Raji (cell line): Measurements from ENCODE around the gene HMGCS2.

Experiments
- POLR2A ChIP-seq: IDR thresholded peaks from 2 replicates; pipeline ENCODE4 v1.6.1; 2011; ENCODE audit warnings: low read depth, low read length, control low read depth; ENCODE audit not compliant: insufficient read depth

HMGCS2 gene

DNA sequence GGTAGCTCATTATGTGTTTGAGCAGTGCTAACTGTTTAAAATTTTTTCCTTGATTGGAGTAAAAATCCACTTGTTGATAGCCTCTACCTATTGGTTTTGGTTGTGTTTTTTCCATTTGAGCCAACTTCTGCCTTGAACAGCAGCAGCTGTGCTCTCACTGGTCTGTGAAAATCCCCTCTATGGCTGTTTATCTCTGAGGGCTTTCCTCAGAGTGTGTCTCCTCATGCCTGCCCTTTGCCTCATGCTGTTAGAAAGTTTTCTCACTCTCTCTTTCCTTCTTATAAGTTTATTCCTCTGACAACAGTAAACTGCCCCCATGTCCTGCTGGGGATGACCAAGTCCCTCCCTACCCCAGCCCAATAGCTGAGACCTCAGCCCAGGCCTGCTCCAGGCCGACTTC lies 28.5 kb upstream of the HMGCS2 start:
- no peak for TF ChIP-seq POLR2A

DNA sequence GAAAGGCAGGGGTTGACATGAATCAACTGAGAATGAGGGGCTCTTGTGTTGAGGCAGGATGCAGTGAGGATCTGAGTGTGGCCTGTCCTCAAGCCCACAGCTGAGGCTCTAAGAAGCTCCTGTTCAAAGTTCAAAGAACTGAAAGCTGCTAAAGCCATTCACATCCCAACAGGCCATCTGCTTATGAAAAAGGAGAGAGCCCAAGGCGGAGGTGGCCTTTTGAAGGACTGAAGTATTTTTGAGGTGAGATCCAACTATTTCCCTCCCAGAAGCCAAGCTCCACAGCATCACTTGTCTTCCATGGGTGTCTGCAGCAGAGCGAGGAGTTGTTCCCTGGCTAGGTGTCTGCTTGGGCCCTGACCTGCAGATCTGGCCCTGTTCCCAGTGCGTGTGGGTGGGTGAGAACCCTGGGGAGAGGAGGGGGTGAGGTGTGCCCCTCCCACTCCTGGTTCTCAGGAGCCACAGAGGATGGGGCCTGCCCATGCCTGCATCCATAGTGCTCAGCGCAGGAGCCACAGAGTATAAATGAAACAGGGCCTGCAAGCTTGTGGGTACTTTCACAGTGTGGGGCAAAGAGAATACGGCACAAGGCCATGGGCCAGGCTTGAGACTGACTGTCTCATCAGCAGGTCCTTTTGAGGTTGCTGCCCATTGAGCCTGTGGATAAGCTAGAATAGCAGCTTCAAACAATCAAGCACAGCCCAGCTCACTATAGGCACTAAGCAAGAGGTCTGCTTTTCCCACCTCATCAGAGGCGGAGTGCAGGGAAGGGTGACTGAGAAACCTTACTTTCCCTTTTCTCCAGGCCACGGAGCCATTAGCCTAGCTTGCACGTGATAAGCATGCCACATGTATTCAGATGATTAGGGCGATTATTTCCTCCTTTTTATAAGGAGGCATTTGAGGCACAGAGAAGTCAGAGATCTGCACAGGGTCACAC lies 26.8 kb upstream of the HMGCS2 start:
- TF ChIP-seq POLR2A: no peak

DNA sequence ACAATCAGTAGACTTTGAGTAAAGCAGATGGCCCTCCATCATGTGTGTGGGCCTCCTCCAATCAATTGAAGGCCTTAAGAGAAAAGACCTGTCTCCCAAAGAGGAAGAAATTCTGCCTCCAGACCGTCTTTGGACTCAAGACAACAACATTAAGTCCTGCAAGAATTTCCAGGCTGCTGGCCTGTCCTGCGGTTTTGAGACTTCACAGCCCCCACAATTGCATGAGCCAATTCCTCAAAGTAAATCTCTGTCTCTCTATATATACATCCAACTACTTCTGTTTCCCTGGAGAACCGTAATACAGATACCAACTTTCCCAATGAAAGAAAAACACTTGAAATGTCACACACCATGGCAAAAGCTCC lies 26.2 kb upstream of the HMGCS2 start:
- TF ChIP-seq POLR2A: no peak

DNA sequence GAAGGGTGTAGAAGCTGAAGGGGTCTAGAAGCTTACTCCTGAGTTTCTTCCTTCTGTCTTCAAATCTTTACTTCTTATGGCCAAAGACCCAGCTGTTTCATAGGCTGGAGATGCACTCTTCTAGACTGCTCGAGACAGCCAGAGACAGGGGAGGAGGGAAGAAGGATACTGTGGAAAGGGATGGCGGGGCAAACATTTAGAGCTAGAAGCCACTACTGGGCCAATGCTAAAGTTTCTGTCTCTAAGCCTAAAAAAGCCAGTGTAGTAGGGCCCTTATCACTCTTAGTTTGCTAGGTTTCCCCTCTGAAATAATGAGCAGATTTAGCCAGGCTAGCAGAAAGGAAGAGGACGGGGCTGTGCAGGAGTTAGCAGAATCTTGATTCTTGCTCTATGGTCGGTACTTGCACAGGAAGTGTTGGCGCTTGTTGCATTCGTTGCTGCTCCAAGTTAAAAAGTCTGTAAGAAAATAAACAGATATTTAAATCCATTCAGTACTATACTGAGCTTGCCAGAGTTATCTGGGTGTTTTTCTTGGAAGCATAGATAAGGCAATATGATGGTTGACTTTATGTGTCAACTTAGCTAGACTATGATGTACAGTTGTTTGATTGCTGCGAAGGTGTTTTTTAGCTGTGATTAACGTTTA lies 25.6 kb upstream of the HMGCS2 start:
- no peak for TF ChIP-seq POLR2A

DNA sequence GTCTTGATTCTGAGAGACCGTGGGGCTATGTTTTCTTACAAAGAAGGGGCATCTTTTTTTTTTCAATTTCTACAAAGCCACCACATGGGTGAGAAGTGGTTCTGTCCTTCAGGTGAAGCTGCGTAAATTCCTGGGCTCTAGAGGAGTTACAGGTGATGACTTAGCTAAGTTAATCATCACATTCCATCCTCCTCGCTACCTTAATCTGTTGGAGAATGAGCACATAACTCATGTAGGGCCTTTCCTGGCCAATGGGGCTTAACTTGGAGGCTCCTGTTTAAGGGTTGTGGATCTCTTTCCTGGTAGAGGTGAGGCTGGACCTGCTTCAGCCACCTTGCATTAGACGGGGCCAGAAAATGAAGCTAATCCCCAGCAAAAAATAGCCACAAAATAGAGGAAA lies 22.7 kb upstream of the HMGCS2 start:
- no peak for TF ChIP-seq POLR2A

DNA sequence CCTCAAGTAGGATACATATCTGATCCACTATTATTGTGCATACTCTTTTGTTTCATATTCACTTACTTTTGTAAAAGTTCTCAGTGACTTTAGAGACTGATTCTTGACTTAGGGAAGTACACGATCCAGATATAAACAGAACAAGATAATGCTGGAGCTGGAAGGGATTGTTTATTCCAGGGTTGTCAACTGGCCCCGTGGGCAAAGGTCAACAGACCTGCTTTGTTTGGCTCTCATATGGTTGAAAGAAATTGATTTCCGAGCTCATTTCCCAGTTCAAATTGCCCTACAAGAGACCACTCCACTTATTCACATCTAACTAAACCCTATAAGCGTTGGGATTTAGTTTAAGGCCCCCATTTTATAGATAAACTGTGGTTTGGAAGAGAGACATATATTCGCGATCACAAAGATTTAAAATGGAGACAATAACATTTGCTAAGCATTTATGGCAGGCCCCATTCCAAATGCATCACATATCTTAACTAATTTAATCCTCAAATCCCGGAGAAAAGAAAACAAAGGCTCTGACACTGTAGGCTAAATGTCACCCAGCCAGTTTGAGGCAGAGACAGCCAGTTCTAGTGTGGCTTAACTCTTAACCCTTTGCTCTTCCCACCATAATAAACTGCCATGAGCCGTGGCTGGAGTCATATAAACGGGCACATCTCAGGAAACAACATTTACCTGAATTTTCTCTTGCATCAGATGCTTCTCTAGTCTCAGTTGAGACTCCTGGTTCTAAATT lies 21.9 kb upstream of the HMGCS2 start:
- TF ChIP-seq POLR2A: no peak

DNA sequence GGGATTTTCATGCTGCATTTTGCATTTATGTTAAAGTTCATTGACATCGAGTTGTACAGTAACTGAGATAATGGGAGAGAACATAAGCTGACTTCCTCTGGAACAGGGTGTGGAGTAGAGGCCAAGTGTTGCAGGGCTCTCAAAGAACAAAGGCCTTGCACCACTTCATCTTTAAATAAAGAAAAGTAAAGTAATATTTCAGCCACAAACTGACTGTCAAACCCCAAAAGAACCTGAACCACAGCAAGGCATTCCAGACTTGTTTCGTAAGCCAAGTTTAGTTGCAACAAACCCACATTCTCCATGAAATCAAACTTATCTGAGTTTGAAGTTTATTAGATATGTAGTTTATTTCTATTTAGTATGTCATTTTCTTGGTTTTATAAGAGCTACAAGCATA lies 19.1 kb upstream of the HMGCS2 start:
- TF ChIP-seq POLR2A: no peak

DNA sequence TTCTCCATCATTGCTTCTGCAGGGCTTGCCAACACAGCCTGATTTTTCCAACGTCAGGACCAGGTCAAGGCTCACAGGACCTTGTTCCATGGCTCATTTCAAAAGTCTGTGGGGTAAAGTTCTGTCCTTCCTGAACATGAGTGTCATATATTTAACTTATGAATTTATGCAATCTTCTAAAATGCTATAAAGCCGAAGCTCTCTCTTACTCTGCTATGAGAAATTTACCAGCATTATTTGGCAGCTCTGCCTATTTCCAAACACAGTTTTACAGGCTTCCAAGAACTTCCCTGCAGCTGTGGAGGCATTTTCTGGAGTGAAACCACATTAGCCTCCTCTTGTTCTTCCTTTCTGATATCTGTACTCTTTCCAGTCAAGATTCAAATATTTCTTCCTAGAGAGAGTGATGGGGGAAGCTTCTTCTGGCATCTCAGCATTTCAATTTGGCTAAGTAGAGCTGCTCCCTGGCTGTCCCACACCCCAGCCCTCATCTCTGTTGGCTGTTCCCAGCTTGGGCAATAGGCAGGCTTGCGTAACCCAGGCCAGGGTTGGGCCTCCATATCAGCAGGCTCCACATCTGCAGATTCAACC lies 15.6 kb upstream of the HMGCS2 start:
- no peak for TF ChIP-seq POLR2A

DNA sequence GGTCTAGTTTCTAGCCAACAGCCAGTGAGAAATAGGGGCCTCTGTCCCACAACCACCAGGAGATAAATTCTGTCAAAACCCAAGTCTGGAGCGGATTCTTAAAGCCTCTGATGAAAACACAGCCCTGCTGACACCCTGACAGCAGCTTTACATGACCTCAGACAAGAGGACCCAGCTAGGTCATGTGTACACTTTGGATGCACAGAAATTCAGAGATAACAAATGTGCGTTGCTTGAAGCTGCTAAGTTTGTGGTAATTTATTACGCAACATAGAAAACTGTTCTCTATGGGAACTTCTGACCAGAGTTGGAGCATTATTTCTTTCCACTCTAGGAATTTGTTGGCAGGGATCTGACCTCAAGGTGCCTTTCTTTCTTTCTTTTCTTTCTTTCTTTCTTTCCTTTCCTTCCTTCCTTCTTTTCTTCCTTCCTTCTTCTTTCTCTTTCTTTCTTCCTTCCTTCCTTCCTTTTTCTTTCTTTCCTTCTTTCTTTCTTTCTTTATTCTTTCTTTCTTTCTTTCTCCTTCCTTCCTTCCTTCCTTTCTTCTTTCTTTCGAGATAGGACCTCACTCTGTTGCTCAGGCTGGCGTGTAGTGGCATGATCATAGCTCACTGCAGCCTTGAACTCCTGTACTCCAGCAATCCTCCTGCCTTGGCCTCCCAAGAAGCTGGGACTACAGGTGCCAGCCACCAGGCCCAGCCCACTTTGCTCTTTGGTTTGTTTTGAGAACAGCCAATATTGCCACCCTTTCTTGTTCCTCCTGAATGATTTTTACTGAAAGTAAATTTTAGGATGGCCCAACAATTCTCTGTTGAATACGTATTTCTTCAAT lies 14.9 kb upstream of the HMGCS2 start:
- TF ChIP-seq POLR2A: no peak

DNA sequence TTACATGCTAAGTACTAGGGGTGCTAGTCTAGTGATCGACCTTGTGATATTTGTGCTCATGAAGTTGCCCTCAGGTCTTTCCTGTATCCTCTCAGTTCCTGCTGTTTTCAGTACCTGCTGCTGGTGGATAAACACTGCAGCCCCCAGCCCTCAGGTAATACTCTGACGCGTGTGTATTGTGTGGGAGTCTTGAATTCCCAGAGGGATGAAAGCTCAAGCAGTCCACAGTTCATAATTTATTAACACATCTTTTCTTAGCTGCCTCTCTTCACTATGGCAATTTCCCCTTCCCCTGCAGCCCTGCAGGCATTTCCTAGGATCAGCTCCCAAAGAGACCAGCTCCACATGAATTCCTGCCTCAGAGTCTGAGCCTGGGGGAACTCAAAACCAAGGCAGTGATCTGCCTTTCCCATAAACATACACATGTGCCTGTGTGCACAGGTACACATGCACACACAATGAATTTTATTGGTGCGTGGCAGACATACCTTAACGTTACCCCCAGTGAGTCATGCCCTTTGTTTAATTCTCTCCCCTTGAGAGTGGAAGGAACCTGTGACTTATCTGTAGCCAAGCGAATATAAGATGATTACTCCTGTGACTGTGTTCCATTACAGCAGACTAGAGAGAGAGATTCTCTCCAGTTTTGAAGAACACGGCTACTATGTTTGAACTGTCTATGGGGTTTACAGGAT lies 14.1 kb upstream of the HMGCS2 start:
- no peak for TF ChIP-seq POLR2A

DNA sequence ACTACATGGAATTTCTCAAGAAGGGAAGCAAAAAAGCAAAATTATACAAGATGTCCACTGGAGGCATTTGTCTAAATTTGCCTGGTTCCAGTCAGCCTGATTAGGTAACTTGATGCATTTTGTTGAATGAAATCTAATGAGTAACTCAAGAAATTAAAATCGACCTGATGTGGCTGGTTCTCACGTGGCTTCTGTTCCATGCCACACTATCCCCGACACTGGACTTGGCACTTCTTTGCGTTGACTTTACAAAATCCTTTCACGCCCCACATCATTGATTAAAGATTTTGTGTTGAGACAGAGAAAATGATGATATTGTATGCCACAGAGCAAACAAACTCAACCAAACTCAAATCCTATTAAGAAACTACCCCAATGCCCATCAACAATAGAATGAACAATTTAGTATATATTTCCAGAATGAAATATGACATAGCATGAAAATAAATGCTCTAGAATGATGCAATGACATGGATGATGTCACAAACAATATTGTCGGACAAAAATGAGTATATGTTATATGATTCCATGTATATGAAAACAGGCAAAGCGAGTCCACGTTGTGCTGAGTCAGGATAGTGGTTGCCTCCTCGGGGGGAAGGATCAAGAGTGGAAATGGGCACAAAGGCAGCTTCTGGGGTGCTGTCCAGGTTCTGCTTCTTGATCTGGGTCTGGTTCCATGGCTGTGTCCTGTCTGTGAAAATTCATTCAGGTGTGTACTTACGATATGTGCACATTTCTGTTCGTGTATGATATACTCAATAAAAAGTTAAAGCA lies 12.9 kb upstream of the HMGCS2 start:
- no peak for TF ChIP-seq POLR2A

DNA sequence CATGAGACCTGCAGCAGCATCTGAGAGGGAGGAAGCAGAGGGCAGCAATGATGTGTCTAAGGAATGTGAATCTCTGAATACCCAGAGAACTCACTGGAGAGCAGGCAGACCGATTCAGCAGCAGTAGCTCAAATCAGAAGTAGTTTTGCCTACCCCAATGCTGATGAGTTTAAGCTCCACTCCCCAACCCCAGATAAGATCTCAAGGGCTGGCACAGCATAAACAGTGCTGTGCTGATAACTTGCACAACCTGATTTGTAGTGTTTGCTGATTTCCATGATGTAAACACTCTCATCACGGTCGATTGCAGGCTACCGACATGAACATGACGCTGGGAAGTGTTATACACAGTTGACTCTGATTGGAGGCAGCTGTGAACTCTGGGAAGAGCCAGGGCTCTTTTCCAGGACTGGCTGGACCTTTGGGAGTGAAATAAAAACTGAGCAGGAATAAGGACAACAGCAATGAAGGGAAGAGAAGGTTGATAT lies 11.2 kb upstream of the HMGCS2 start:
- TF ChIP-seq POLR2A: no peak
